KOPT-K1 (cell line): ENCODE measurements around the gene DNM3.

Experiments used
- H3K27ac ChIP-seq: fragments of 200-600 bp; sonication (generic); 2 replicates; pipeline ENCODE4 v1.5.1; 2016; ENCODE audit warnings: antibody characterized with exemption, mild to moderate bottlenecking, low read depth, low read length; ENCODE audit not compliant: poor library complexity, severe bottlenecking
- H3K36me3 ChIP-seq: fragments of 200-600 bp; sonication (generic); 2 replicates; pipeline ENCODE4 v1.5.1; 2017; ENCODE audit warnings: antibody characterized with exemption, mild to moderate bottlenecking, low read length, moderate library complexity; ENCODE audit not compliant: insufficient read depth
- H3K9me3 ChIP-seq: fragments of 200-600 bp; sonication (generic); 2 replicates; pipeline ENCODE4 v1.5.1; 2017; ENCODE audit warnings: antibody characterized with exemption, low read length, mild to moderate bottlenecking; ENCODE audit not compliant: insufficient read depth, poor library complexity, severe bottlenecking

The DNM3 gene

DNA sequence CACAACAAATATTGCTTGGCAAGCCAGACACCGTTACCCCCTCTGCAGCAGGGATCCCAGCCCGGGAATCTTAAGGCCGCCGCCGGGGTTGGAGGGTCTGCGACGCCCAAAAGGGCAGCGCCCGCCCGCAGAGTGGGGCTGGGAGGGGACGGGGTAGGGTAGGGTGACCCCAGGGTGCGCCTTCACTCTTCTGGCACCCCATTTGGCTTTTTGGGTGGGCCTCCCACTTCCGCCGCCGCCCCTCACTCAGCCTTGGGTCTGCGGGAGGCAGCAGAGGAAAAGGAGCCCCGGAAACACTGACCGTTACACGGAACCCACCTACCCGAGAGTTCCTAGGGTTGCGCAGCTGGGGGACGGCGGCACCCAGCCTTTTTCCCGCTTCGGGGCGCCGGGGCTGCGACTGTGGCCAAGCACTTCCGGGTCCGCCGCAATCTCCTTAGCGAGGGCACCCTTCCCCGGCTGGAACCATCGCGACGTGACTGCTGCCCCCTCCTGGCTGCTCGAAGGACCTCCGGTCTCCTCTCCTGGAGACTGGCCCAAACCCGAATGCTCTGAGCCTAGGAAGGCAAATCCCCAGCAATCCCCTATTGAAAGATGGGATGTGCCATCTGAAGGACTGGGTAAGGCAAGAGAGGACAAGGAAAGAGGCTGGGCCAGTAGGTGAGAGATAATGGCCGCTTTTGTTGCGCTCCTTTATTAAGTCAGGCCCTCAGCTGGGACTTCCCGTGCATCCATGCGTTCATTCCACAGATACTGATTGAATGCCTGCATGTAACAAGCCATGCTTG is 602.6 kb downstream of the DNM3 start, which contains the start of gene PIGC:
Gene PIGC, minus strand, starts transcription at position 404 of the 788 bp plus-strand sequence. CDS start 1,447 bp downstream, outside the sequence.
- H3K27ac ChIP-seq: peak within 1 kb of the TSS; percentile 79
- H3K9me3 ChIP-seq: no peaks in the 10 kb centered on the region
- peaks cover 23% of the 10 kb centered on the region for H3K36me3 ChIP-seq

DNA sequence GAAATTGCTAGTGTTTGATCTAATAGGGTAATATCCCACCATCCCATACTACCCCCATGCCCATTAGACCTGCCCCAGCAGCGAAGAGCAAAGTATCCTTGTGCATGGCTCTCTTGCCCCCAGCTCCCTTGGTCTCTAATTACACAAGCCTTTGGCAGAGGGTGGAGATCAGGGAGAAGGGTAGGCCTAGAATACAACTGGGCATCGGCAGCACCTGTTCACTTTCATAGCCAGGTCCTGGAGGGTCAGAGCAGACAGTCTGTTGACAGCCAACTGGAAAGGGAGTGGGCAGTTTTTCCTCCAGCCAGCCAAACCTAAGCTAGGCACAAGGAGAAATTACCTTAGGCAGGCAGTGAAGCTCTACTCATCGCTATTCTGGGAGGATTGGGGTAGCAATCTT is 605.2 kb downstream of the DNM3 start:
- H3K9me3 ChIP-seq: no peaks in the 10 kb centered on the region
- H3K36me3 ChIP-seq: peaks cover 11% of the 10 kb centered on the region; the same call in 1 of the 2 replicates
- no peak overlapping the region for H3K27ac ChIP-seq

DNA sequence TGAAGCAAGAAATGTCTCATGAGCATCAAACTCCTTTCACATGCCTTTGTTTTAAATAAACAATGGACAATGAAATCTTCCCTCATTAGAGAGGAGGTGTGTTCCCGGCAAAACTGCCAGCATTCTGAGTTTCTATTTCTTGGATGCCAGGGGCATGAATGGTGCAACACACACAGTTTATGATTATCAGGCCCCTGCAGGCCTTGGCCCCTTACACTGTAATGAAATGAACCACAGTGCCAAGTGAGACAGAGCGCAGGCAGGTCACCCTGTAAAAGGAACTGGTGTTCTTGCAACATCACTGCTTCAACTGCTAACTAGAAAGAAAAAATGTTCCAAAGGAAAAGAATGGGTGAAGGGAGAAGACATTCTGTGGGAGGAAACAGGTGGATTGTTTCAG is 606.3 kb downstream of the DNM3 start:
- Histone ChIP-seq H3K9me3 (no peaks in the 10 kb centered on the region), H3K27ac (no peak overlapping the region), H3K36me3 (0 out of 2 replicates have a peak, but pooled peaks cover under 1% of the 10 kb centered on the region)

DNA sequence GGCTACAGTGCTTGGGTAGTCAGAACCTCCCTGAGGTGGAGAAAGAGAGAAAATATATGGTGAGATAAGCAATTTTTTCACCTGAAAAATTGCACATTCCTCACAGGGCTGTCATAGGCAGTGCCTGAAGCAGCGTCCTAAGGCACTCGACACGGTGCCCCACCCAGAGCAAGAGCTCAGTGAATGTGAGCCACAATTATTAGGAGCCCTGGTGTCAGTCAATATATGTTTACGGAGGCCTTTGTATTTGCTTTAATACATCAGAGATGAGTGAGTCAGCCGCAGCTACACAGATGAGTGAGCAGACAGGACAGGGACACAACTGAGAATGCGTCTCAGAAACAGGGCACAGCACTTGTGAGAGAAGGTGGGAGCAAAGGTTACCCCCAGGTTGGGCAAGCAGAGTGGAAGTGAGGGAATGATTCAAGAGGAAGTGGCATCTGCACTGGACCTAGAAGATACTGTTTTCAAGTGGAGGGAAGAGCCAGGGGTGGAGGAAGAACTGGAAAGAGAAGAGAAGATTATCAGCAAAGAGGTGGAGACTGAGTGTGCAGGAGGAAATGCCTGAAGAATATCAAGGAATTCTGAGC is 607.8 kb downstream of the DNM3 start:
- no peaks in the 10 kb centered on the region for H3K36me3 ChIP-seq
- no peaks in the 10 kb centered on the region for H3K9me3 ChIP-seq
- no peak overlapping the region for H3K27ac ChIP-seq

DNA sequence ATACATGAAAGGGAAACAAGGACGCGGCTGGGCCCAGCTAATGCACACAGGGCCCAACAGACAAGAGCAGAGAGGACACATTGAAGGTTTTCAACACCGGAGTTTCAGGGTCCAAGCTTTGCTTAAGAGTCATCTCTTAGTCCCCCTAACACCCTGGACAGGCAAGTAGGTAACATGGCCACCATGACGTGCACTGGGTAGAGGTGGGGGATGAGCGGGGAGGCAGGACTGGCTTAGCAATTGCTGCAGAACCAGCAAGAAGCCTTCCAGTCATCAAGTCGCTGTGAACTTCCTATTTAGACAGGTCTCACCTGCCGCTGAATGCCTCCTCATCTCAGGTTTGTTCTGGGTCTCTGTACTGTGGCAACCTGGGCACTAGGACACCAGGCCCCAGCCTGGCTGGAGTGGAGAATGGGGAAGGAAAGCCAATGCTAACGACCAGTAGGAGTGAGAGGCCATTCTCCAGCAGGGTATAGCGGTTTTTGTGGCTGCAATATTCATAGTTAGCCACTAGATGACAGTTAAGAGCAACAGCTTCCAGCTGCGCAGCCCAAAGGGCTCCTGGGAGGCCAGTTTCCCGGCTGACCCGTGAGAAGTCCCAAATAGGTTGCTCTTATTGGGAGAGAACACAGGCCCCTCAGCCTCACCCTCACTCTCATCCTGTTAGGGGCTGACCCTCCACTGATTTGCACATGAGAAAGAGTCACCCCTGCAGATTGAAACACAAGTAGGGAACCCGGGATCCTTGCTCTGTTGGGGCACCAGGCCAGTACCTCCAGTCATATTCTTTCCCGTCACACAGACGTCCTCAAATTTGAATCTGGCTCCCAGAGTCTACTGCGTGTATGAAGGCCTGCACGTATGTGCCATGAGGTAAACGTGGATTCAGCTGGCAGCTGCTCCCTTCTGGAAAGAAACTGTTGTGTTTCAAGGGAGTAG is 608.6 kb downstream of the DNM3 start:
- Histone ChIP-seq H3K27ac (no peak overlapping the region), H3K9me3 (no peaks in the 10 kb centered on the region), H3K36me3 (no peaks in the 10 kb centered on the region)

DNA sequence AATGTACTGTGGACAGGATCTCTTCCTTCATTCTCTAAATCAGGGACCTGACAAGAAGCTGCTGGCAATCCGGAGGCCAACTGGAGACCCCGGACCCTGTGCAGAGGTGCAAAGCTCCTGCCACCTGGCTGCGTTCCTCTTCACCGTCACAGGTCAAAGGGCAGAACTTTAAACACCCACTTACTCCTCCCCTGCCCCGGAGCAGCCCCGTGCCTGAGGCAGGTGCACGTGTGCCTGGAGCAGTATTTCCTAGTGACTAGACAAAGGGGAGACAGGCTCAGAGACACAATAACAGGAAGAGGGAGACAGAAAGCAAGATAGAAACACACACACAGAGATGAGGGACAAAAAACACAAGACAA is 609.2 kb downstream of the DNM3 start:
- H3K9me3 ChIP-seq: no peaks in the 10 kb centered on the region
- no peaks in the 10 kb centered on the region for H3K36me3 ChIP-seq
- no peak overlapping the region for H3K27ac ChIP-seq

DNA sequence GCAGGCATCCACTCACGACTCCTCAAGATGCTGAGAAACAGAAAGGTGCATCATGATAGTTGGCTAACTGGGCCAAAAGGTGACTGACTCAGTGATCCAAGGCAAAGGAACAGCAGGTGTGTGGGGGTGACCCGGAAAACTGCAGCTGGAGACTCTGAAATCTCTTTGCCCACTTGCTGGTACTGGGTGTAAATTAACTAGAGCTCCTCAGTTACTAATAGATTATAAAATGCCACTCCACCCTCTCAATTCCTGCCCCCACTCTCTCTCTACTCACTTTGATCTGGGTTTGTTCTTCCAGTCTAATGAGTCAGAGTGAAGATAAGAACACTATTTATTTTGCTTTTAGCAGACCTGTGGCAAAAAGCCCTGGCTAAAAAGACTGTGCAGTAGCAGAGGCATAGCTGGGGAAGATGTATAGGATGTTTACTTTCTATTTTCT is 609.7 kb downstream of the DNM3 start:
- H3K9me3 ChIP-seq: no peaks in the 10 kb centered on the region
- H3K27ac ChIP-seq: no peak overlapping the region
- H3K36me3 ChIP-seq: no peaks in the 10 kb centered on the region

DNA sequence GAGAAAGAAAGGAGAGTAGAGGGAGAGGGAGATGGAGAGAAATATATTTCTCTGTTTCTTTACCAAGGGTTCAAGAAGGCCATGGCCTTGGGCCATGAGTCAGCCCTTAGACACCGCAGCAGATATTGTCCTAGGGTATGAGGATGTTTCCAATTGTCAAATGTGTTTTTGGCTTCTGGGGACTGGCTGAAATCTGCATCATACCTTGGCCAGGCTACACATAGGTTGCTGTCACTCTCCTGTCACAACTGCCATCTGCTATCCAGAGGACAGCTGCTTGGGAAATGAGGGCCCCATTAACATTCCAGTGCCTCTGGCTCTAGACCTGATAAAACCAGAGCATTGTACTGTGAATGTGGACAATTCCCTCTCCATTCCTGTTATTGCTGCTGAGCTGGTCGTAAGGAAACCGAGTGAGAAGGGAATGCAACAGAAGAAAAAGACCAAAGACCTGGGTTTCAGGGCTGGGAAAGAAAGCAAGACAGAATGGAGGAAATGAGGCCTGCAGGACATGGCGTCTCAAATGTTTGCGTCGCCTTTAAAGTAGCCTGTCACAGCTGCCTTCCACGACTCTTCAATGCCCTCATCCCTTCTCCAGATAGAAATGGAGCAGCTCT is 611.3 kb downstream of the DNM3 start:
- Histone ChIP-seq H3K36me3 (no peaks in the 10 kb centered on the region), H3K27ac (no peak overlapping the region), H3K9me3 (no peaks in the 10 kb centered on the region)

DNA sequence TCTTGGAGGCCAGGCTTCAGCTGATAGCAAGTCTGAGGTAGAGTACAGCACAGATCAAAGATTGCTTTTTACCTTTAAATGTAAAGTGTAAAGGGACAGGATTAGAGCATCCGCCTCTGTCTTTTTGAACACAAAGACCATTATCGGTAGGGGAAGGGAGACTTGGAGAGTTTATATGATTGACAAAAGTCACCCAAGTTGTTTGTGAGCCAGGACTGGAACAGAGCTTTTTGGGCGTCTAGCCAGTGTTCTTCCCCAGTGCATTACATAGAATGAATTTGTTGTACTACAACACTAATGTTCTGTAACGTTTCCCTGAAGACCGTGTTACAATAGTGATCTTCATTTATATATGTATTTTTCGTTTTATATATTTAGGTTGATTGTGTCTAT is 611.9 kb downstream of the DNM3 start:
- Histone ChIP-seq H3K36me3 (no peaks in the 10 kb centered on the region), H3K9me3 (no peaks in the 10 kb centered on the region), H3K27ac (no peak overlapping the region)

DNA sequence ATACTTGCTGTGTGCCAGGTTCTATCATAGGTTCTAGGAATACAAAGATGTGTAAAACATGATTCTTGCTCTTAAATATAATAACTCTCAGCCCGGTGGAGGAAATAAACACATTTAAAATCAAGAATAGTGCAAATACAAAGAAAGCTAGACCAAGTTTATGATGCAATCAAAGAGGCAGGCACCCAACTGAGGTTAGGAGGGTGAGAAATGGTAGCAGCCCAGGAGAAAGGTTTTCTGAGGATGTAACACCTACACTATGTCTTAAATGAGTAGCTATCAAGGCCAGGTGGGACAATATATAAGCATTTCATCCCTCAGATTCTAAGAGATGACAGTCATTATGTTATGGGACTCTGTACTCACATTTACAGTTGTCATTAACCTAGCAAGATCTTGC is 612.3 kb downstream of the DNM3 start:
- H3K27ac ChIP-seq: no peak overlapping the region
- no peaks in the 10 kb centered on the region for H3K36me3 ChIP-seq
- H3K9me3 ChIP-seq: no peaks in the 10 kb centered on the region

DNA sequence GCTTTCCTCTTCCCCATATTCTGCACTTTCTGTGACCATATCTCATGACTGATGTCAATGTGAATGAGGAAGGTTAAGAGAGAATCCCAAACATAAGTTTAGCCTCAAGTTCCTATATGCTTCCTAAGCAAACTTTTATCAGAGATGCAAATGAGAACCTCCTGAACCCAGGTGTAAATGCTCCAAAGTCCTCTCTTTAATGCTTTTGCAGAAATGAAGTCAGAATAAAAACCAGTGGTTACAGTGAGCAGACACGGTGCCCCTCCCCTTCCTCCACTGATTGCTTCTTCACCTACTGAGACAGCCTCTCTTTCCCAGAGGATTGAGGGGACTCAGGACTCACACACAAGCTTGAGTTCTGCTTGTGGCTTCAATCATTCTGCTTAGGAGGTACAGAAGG is 614.2 kb downstream of the DNM3 start:
- Histone ChIP-seq H3K9me3 (no peaks in the 10 kb centered on the region), H3K27ac (no peak overlapping the region), H3K36me3 (no peaks in the 10 kb centered on the region)

DNA sequence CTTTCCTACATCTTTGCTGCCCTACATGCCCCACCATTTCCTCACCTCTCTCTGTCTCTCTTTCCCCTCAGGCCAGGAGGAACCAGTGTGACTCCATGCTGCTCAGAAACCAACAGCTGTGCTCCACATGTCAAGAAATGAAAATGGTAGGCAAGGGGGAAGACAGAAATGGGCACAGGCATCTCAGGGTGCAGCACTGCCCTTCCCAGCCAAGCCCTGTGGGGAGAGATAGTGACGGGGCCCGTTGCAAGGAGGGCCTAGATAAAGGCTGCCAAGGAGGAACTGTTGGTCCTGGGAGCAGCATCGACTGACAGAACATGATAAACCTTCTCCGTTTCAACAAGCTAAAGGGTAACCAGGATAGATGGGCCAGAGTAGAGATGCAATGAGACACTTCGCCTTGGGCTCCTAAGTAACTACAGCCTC is 615.1 kb downstream of the DNM3 start:
- H3K9me3 ChIP-seq: no peaks in the 10 kb centered on the region
- H3K36me3 ChIP-seq: no peaks in the 10 kb centered on the region
- no peak overlapping the region for H3K27ac ChIP-seq

DNA sequence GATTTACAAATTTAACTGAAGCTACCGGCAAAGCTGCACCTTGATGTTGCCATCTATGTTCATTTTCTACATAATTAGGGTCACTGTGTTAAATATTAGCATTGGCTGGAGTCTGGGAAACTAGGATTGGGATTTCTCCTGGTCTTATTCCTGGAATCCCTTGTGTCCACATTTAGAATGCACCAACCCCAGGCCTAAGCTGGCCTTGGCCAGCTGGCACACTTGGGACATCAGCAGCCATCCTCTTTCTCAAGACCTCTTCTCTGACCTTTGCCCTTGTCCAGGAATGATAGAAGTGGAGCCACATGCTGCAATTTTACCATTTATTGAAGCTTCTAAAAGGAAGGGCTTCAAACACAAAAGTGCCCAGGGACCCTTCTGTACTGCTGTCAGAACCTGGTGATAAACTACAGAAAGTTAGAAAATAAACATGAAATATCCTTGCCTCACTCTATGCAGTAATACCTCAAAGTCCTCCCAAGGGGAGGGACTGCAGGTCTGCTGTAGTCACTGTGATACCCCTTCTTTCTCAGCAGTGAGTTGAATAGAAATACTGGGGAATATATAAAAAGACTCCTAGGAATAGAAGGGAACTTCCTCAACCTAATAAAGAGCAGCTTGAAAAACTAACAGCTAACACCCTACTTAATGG is 616.3 kb downstream of the DNM3 start:
- Histone ChIP-seq H3K27ac (no peak overlapping the region), H3K36me3 (no peaks in the 10 kb centered on the region), H3K9me3 (no peaks in the 10 kb centered on the region)

DNA sequence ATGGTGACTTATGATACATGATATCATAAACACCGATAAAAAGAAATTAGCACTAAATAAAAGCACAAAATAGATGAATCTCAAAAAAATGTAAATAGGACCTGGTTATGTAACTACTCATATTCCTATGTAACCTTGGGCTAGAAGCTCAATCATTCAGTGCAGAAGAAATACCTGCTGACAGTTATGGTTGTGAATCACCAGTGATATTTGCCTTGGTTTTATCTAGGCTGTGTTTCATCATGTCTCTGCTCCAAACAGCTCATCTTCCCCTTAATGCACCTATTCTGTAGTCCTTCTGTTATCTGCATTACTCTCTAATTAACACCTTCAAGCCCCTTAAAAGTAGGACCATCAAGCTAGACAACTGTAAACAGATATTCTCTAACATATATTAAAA is 618.9 kb downstream of the DNM3 start:
- Histone ChIP-seq H3K9me3 (no peaks in the 10 kb centered on the region), H3K36me3 (no peaks in the 10 kb centered on the region), H3K27ac (no peak overlapping the region)
